Activated CD8-positive, alpha-beta T cell treated with anti-CD3 and anti-CD28 coated beads for 36 hours (primary cell): ENCODE data around the gene CDC42EP4. TPM values are rescaled to one million over a fixed set of nuclear protein-coding genes. Genes with fewer than 3 reads are reported as not detected.
A peak's percentile ranks its signal among the peaks of the same experiment; 100 is the strongest.

Experiments used
- ATAC-seq: fragments of 200-7000 bp; cut with Tn5 transposase; one replicate; pipeline ENCODE4 v1.10.0; 2021; ENCODE audit warnings: mild to moderate bottlenecking, moderate library complexity
- CTCF ChIA-PET: fragments of 350-600 bp; sonication (Branson Sonifier 250); formaldehyde crosslinking; loops from one replicate; lab custom pipeline; 2021; ENCODE audit warnings: antibody characterized with exemption; lab: Charles Lee
- POLR2A ChIA-PET: fragments of 350-600 bp; sonication (Branson Sonifier 250); formaldehyde crosslinking; loops from one replicate; lab custom pipeline; 2021; ENCODE audit warnings: antibody characterized with exemption; lab: Charles Lee
- DNase-seq: peaks from one replicate; pipeline ENCODE4 v3.0.0-alpha.2; 2020
- H3K27ac Mint-ChIP-seq: one replicate; pipeline ENCODE4 v1.8.0; 2021; ENCODE audit warnings: mild to moderate bottlenecking, mixed read lengths
- H3K27me3 Mint-ChIP-seq: one replicate; pipeline ENCODE4 v1.8.0; 2021; ENCODE audit warnings: mixed read lengths
- H3K36me3 Mint-ChIP-seq: one replicate; pipeline ENCODE4 v1.8.0; 2021; ENCODE audit warnings: low read depth, mixed read lengths
- H3K4me1 Mint-ChIP-seq: one replicate; pipeline ENCODE4 v1.8.0; 2021; ENCODE audit warnings: low read depth, mixed read lengths
- H3K4me3 Mint-ChIP-seq: one replicate; pipeline ENCODE4 v1.8.0; 2021; ENCODE audit warnings: mild to moderate bottlenecking, moderate library complexity, mixed read lengths
- H3K9me3 Mint-ChIP-seq: one replicate; pipeline ENCODE4 v1.8.0; 2021; ENCODE audit warnings: mixed read lengths
- intact Hi-C: fragments of 100-400 bp; cut with micrococcal nuclease; formaldehyde crosslinking; loops from one replicate; pipeline ENCODE4 v1.10.0; 2022
- total RNA-seq, 2 experiments: library from RNA; stranded (reverse); gene quantifications; one replicate each; pipeline ENCODE4 v1.2.3, GENCODE V29; 2021
- TF ChIP-seq, protein P1 (sequence below): fragments of 200-600 bp; IDR thresholded peaks from one replicate; pipeline ENCODE4 v1.8.0; 2022; ENCODE audit warnings: antibody characterized with exemption, mild to moderate bottlenecking

The CDC42EP4 gene
- total RNA-seq, result 1 to 10 TPM in 1 of 2 experiments, under 1 TPM in 1; 0.72 to 1.1 TPM

DNA sequence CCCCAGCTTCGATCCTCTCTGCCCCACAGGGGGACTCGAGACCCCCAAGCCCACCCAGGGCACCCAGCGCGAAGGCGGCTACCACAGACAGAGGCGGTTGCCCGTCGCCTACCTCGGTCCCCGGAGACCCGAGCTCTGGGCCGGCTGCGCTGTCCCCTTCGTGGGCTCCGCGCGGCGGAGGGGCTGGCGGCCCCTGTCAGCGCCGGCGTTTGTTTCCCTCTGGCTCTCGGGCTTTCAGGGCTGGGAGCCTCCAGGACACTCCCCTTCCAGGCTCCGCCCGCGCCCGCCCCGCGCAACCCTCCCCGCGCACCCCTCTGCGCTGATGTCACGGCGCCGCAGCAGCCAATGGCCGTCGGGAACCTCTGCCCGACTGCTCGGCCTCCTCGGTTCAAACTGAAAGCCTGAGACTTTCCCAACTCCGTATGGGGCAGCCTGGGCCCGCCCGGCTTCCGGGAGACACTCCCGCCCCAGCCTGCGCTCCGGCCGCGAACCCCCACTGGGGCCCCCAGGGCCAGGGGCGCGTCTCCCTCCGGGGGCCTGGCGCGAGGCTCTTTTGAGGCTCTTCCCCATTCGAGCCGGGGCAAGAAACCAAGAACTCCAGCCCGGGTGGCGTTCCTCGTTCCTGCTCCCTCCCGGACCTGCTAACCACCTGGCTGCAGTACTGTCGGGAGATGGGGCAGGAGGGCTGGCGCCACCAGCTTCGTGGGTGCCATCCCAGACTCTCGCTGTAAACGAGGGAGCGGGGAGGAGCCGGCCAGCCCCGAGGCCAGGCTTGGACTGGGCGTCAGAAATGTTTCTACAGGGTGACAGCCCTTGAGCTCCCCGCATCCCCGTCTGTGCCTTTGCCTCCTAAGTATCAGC is at the start of gene CDC42EP4:
TSS of gene CDC42EP4 (minus strand) at position 221 of the 861 bp plus-strand sequence. CDS start 25,501 bp downstream, outside the sequence.
- H3K4me3 Mint-ChIP-seq, result peak within 1 kb of the TSS; percentile 79
- H3K9me3 Mint-ChIP-seq, result no peaks in the 10 kb centered on the region
- peaks cover 2% of the 10 kb centered on the region for H3K27me3 Mint-ChIP-seq
- DNase-seq, result peak; percentile 85
- ATAC-seq, result peak; percentile 93
- TF ChIP-seq, protein P1, sequence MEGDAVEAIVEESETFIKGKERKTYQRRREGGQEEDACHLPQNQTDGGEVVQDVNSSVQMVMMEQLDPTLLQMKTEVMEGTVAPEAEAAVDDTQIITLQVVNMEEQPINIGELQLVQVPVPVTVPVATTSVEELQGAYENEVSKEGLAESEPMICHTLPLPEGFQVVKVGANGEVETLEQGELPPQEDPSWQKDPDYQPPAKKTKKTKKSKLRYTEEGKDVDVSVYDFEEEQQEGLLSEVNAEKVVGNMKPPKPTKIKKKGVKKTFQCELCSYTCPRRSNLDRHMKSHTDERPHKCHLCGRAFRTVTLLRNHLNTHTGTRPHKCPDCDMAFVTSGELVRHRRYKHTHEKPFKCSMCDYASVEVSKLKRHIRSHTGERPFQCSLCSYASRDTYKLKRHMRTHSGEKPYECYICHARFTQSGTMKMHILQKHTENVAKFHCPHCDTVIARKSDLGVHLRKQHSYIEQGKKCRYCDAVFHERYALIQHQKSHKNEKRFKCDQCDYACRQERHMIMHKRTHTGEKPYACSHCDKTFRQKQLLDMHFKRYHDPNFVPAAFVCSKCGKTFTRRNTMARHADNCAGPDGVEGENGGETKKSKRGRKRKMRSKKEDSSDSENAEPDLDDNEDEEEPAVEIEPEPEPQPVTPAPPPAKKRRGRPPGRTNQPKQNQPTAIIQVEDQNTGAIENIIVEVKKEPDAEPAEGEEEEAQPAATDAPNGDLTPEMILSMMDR, result no peak
- peaks cover 11% of the 10 kb centered on the region for H3K4me1 Mint-ChIP-seq
- ChIA-PET CTCF (interaction anchor here (0.8 to 3.7 kb wide), 9 partner anchors 8 to 585 kb away, joined by 3 to 28 read pairs (median 4); no protein-coding TSS in a partner anchor), POLR2A (interaction anchor here (0.6 to 1.0 kb wide), 2 partner anchors 14 to 81 kb away, joined by 3 read pairs; no protein-coding TSS in a partner anchor)
- H3K27ac Mint-ChIP-seq, result no peak within 1 kb of the TSS
- intact Hi-C loops, result no loop called here
- no peaks in the 10 kb centered on the region for H3K36me3 Mint-ChIP-seq

- ChIA-PET POLR2A (no interaction called here), CTCF (no interaction called here)
- no peak for DNase-seq
- Mint-ChIP-seq H3K27me3 (no peaks in the 10 kb centered on the region), H3K9me3 (no peaks in the 10 kb centered on the region), H3K4me1 (no peaks in the 10 kb centered on the region), H3K4me3 (no peak overlapping the region), H3K27ac (no peak overlapping the region), H3K36me3 (no peaks in the 10 kb centered on the region)
- intact Hi-C loops, result loop anchor here (10.0 kb wide), 1 partner anchor 376 kb away; no protein-coding TSS in a partner anchor
- TF ChIP-seq, protein P1, result no peak
- ATAC-seq, result no peak
Measured at GRCh38 chr17:73360961-73361761, 49.4 kb upstream of the CDC42EP4 start.

DNA sequence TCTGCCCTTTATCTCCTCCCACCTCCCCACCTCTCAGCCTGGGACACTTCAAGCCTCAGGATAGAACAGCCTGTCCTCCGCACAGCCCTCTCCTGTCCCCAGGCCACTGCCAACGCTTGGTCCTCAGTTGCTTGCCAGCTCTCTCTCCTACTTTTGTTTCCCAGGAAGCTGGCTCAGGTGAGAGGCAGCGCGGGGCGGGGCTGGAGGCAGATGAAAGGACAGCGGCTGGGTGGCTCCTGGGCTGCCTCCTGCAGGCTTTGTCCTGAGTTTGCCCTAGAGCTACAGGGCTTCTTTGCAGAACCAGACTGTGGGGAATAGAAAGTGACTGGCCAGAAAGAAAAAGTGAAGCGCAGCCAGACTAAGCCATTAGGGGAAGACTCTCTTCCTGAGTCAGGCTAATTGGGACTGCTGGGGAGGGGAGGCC is 48.2 kb upstream of the CDC42EP4 start:
- Mint-ChIP-seq H3K4me1 (no peaks in the 10 kb centered on the region), H3K36me3 (no peaks in the 10 kb centered on the region), H3K4me3 (no peak overlapping the region), H3K9me3 (no peaks in the 10 kb centered on the region), H3K27me3 (no peaks in the 10 kb centered on the region), H3K27ac (no peak overlapping the region)
- POLR2A ChIA-PET, result no interaction called here
- no peak for ATAC-seq
- intact Hi-C loops, result loop anchor here (10.0 kb wide), 1 partner anchor 375 kb away; no protein-coding TSS in a partner anchor
- CTCF ChIA-PET, result no interaction called here
- TF ChIP-seq, protein P1, result no peak
- DNase-seq, result no peak

GRCh38 chr17:73359352-73359751 is 47.6 kb upstream of the CDC42EP4 start:
- no peaks in the 10 kb centered on the region for H3K27me3 Mint-ChIP-seq
- H3K36me3 Mint-ChIP-seq, result no peaks in the 10 kb centered on the region
- intact Hi-C loops, result no loop called here
- no peaks in the 10 kb centered on the region for H3K9me3 Mint-ChIP-seq
- no peaks in the 10 kb centered on the region for H3K4me1 Mint-ChIP-seq
- CTCF ChIA-PET, result interaction anchor here (0.8 to 0.9 kb wide), 2 partner anchors 11 to 104 kb away, joined by 3 read pairs; no protein-coding TSS in a partner anchor
- POLR2A ChIA-PET, result no interaction called here
- DNase-seq (no peak), ATAC-seq (no peak)
- H3K27ac Mint-ChIP-seq, result no peak overlapping the region
- H3K4me3 Mint-ChIP-seq, result no peak overlapping the region
- TF ChIP-seq, protein P1, result no peak
